ENCODE measurements around the gene MORC3. TPM values are rescaled to one million over a fixed set of nuclear protein-coding genes. Genes with fewer than 3 reads are reported as not detected.

MORC3 gene
- total and polyA plus RNA-seq, 9 of the 15 experiments (the other 6 are each of a cell fraction or from before 2014, with no cell fraction given), result 12.7 to 53.7 (median 36.0) TPM

DNA sequence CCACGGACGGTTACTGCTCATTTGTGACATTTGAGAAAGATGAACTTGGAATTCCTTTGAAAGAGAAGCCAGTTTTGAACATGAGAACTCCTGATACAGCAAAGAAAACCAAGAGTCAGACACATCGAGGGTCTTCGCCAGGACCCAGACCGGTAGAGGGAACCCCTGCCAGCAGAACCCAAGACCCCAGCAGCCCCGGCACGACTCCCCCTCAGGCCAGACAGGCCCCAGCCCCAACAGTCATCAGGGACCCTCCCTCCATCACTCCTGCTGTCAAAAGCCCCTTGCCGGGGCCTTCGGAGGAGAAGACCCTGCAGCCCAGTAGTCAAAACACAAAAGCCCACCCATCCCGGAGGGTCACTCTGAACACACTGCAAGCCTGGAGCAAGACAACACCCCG is 92.9 kb downstream of the MORC3 start:
- no TSS peak for BruUV-seq (replicated peaks)
- no peak overlapping the region for H3K9ac ChIP-seq (ENCODE audit: insufficient read depth in 1 of 2, low read depth in 2 of 2, low read length in 2 of 2)
- ChIA-PET POLR2A (no interaction called here), CTCF (ENCODE audit: low intra/inter-chr PET ratio) (no interaction called here)
- TF ChIP-seq POLR2AphosphoS2 (IDR thresholded peaks at IDR 0.05; ENCODE audit: low read length) (0 out of 2 replicates have a peak, but pooled peaks have one; percentile 22), ZBED1 (IDR thresholded peaks at IDR 0.05) (no peak), TCF7L2 (IDR thresholded peaks at IDR 0.05; ENCODE audit: low read depth, low read length) (no peak)
- TF ChIP-seq, protein P1, sequence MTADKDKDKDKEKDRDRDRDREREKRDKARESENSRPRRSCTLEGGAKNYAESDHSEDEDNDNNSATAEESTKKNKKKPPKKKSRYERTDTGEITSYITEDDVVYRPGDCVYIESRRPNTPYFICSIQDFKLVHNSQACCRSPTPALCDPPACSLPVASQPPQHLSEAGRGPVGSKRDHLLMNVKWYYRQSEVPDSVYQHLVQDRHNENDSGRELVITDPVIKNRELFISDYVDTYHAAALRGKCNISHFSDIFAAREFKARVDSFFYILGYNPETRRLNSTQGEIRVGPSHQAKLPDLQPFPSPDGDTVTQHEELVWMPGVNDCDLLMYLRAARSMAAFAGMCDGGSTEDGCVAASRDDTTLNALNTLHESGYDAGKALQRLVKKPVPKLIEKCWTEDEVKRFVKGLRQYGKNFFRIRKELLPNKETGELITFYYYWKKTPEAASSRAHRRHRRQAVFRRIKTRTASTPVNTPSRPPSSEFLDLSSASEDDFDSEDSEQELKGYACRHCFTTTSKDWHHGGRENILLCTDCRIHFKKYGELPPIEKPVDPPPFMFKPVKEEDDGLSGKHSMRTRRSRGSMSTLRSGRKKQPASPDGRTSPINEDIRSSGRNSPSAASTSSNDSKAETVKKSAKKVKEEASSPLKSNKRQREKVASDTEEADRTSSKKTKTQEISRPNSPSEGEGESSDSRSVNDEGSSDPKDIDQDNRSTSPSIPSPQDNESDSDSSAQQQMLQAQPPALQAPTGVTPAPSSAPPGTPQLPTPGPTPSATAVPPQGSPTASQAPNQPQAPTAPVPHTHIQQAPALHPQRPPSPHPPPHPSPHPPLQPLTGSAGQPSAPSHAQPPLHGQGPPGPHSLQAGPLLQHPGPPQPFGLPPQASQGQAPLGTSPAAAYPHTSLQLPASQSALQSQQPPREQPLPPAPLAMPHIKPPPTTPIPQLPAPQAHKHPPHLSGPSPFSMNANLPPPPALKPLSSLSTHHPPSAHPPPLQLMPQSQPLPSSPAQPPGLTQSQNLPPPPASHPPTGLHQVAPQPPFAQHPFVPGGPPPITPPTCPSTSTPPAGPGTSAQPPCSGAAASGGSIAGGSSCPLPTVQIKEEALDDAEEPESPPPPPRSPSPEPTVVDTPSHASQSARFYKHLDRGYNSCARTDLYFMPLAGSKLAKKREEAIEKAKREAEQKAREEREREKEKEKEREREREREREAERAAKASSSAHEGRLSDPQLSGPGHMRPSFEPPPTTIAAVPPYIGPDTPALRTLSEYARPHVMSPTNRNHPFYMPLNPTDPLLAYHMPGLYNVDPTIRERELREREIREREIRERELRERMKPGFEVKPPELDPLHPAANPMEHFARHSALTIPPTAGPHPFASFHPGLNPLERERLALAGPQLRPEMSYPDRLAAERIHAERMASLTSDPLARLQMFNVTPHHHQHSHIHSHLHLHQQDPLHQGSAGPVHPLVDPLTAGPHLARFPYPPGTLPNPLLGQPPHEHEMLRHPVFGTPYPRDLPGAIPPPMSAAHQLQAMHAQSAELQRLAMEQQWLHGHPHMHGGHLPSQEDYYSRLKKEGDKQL (CRISPR knock-in tag; IDR thresholded peaks at IDR 0.05; ENCODE audit: borderline replicate concordance), result no peak
- in situ Hi-C loops (cut with MboI) (no loop called here), intact Hi-C loops (cut with micrococcal nuclease) (no loop called here)
- FAIRE-seq (no peak), DNase-seq (ENCODE audit: extremely low read depth in 1 of 4, low spot score in 3 of 4) (no peak), ATAC-seq (no peak)
- no peak overlapping the region for H3K4me2 ChIP-seq (ENCODE audit: insufficient read depth, low read length)
- no peak overlapping the region for H3K4me3 ChIP-seq
- H3K27ac ChIP-seq (ENCODE audit: extremely low read depth, low read depth, low read length), result no peak overlapping the region
- H3K4me1 ChIP-seq (replicated peaks in 1 of 2; ENCODE audit: control insufficient read depth in 2 of 2, insufficient read depth in 2 of 2, low read length in 2 of 2), result no peaks in the 10 kb centered on the region
- WGBS (ENCODE audit: insufficient coverage, low coverage, missing lambda C conversion rate), result 96% methylated on average over 11 of the region's 11 CpGs
- peaks cover 82% of the 10 kb centered on the region for H3K36me3 ChIP-seq (ENCODE audit: control insufficient read depth, insufficient read depth, low read length)
- H3K27me3 ChIP-seq (ENCODE audit: control insufficient read depth in 2 of 2, insufficient read depth in 2 of 2, low read length in 2 of 2), result no peaks in the 10 kb centered on the region
- H3K9me3 ChIP-seq (replicated peaks; ENCODE audit: control insufficient read depth, insufficient read depth, low read depth, low read length), result no peaks in the 10 kb centered on the region
- no peaks in the 10 kb centered on the region for H3K79me2 ChIP-seq (ENCODE audit: control insufficient read depth, insufficient read depth, low read length)
- no peak overlapping the region for H2AFZ ChIP-seq (ENCODE audit: low read depth, low read length)
- H4K20me1 ChIP-seq (replicated peaks; ENCODE audit: control insufficient read depth, insufficient read depth, low read length), result 0 out of 2 replicates have a peak, but pooled peaks cover 5% of the 10 kb centered on the region
- no peaks in the 10 kb centered on the region for H3K9me1 ChIP-seq (ENCODE audit: control insufficient read depth, insufficient read depth, low read length)
